GM10847 (cell line): ENCODE results near the gene EFHC1.

Source experiments
- POLR2A ChIP-seq: IDR thresholded peaks from 2 replicates; pipeline ENCODE4 v1.6.1; 2011; ENCODE audit not compliant: insufficient read length; ENCODE audit errors: extremely low read depth

Gene EFHC1

GRCh38 chr6:52491203-52492069, 71.3 kb downstream of the EFHC1 start:
- TF ChIP-seq POLR2A, result no peak

GRCh38 chr6:52493669-52494068, 73.5 kb downstream of the EFHC1 start:
- TF ChIP-seq POLR2A, result no peak

- TF ChIP-seq POLR2A, result no peak
Measured at GRCh38 chr6:52494298-52495072, 74.3 kb downstream of the EFHC1 start.

- TF ChIP-seq POLR2A, result no peak
Measured at GRCh38 chr6:52495922-52496321, 75.8 kb downstream of the EFHC1 start.

GRCh38 chr6:52496631-52497030, 76.5 kb downstream of the EFHC1 start:
- no peak for TF ChIP-seq POLR2A

- no peak for TF ChIP-seq POLR2A
Measured at GRCh38 chr6:52497652-52498408, 77.7 kb downstream of the EFHC1 start.

GRCh38 chr6:52498538-52499017, 78.4 kb downstream of the EFHC1 start:
- TF ChIP-seq POLR2A, result no peak

GRCh38 chr6:52499026-52499425, 78.9 kb downstream of the EFHC1 start:
- TF ChIP-seq POLR2A, result no peak

GRCh38 chr6:52499681-52500236, 79.6 kb downstream of the EFHC1 start:
- no peak for TF ChIP-seq POLR2A

GRCh38 chr6:52500238-52501129, 80.3 kb downstream of the EFHC1 start:
- no peak for TF ChIP-seq POLR2A

GRCh38 chr6:52502306-52503029, 82.3 kb downstream of the EFHC1 start:
- no peak for TF ChIP-seq POLR2A

GRCh38 chr6:52503323-52503747, 83.2 kb downstream of the EFHC1 start:
- no peak for TF ChIP-seq POLR2A

GRCh38 chr6:52503851-52504781, 84.0 kb downstream of the EFHC1 start:
- TF ChIP-seq POLR2A, result no peak

GRCh38 chr6:52504782-52505136, 84.6 kb downstream of the EFHC1 start:
- TF ChIP-seq POLR2A, result no peak
